Lower lobe of right lung (tissue), 2 donors: ENCODE results near the gene FLRT2. TPM values are rescaled to one million over a fixed set of nuclear protein-coding genes. Genes with fewer than 3 reads are reported as not detected.

Experiments used
- ATAC-seq, 2 donors: fragments of 200-7000 bp; cut with Tn5 transposase; one replicate each; pipeline ENCODE4 v1.9.1; 2020 to 2022; ENCODE audit warnings: mild to moderate bottlenecking in 2 of 2, moderate library complexity in 2 of 2
- DNase-seq: peaks from one replicate; pipeline ENCODE4 v3.0.0-alpha.2; 2020
- H3K27ac ChIP-seq: fragments of 200-600 bp; one replicate; pipeline ENCODE4 v1.8.0; 2022
- H3K27me3 ChIP-seq: fragments of 200-600 bp; one replicate; pipeline ENCODE4 v1.8.0; 2022; ENCODE audit warnings: low read depth
- H3K36me3 ChIP-seq: fragments of 200-600 bp; one replicate; pipeline ENCODE4 v1.8.0; 2022; ENCODE audit warnings: mild to moderate bottlenecking
- H3K4me1 ChIP-seq: fragments of 200-600 bp; one replicate; pipeline ENCODE4 v1.8.0; 2022
- H3K4me3 ChIP-seq: fragments of 200-600 bp; one replicate; pipeline ENCODE4 v1.8.0; 2022; ENCODE audit warnings: mild to moderate bottlenecking
- H3K9me3 ChIP-seq: fragments of 200-600 bp; one replicate; pipeline ENCODE4 v1.8.0; 2022
- intact Hi-C: fragments of 100-400 bp; cut with DNase I; formaldehyde crosslinking; loops from one replicate; pipeline ENCODE4 v1.11.0; 2022
- total RNA-seq: library from RNA; stranded (reverse); fragmentation: NEBNext Ultra II Directional; extraction: Animal tissue kit (Norgen Biotek cat#: 25700); gene quantifications from one replicate; pipeline ENCODE4 v1.2.1, GENCODE V29; 2021
- TF ChIP-seq, protein P1 (sequence below): fragments of 200-600 bp; IDR thresholded peaks from one replicate; pipeline ENCODE4 v1.8.0; 2022; ENCODE audit warnings: antibody characterized with exemption, mild to moderate bottlenecking
- donor health status: DM: no; HTN: yes; CAD: no; lungs with severe emphysema.

The FLRT2 gene
- total RNA-seq, 1 donor from 2014 or later = 14.3 TPM

GRCh38 chr14:85527006-85527405 lies 2.9 kb upstream of the FLRT2 start:
- no peak for ATAC-seq
- Histone ChIP-seq H3K36me3 (no peaks in the 10 kb centered on the region), H3K27ac (no peak overlapping the region), H3K27me3 (peaks cover 39% of the 10 kb centered on the region), H3K4me3 (no peak overlapping the region), H3K4me1 (peaks cover 29% of the 10 kb centered on the region), H3K9me3 (no peaks in the 10 kb centered on the region)
- intact Hi-C loops = no loop called here
- no peak for DNase-seq
- TF ChIP-seq, protein P1, sequence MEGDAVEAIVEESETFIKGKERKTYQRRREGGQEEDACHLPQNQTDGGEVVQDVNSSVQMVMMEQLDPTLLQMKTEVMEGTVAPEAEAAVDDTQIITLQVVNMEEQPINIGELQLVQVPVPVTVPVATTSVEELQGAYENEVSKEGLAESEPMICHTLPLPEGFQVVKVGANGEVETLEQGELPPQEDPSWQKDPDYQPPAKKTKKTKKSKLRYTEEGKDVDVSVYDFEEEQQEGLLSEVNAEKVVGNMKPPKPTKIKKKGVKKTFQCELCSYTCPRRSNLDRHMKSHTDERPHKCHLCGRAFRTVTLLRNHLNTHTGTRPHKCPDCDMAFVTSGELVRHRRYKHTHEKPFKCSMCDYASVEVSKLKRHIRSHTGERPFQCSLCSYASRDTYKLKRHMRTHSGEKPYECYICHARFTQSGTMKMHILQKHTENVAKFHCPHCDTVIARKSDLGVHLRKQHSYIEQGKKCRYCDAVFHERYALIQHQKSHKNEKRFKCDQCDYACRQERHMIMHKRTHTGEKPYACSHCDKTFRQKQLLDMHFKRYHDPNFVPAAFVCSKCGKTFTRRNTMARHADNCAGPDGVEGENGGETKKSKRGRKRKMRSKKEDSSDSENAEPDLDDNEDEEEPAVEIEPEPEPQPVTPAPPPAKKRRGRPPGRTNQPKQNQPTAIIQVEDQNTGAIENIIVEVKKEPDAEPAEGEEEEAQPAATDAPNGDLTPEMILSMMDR = no peak

DNA sequence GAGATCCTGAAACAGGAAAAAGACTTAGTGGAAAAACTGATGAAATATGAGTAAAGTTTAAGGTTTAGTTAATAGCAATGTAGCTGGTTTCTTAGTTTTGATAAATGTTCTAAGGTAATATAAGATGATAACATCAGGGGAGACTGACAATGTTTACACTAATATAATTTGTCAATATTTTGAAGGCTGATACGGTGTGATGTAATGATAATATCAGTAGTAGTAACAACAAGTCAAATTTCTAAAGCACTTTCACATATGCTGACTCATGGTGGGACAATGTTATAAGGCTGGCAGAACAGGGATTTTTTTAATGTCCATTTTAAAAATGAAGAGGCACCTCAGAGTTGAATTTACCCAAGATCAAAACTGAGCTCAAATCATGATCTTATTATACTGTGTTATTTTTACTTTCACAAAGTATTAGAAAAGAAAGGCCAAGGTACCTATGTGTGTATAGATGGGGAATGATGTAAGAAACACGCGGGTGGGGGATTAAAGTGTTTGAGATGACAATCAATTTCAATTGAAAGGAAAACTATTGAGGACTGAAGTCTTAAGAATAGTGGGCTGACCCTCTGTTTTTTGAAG lies 2.4 kb upstream of the FLRT2 start:
- H3K9me3 ChIP-seq = no peaks in the 10 kb centered on the region
- DNase-seq (no peak), ATAC-seq (no peak)
- no peak overlapping the region for H3K27ac ChIP-seq
- H3K4me3 ChIP-seq = no peak overlapping the region
- H3K27me3 ChIP-seq = peaks cover 42% of the 10 kb centered on the region
- H3K4me1 ChIP-seq = peaks cover 29% of the 10 kb centered on the region
- intact Hi-C loops = no loop called here
- H3K36me3 ChIP-seq = no peaks in the 10 kb centered on the region
- TF ChIP-seq, protein P1 = no peak

GRCh38 chr14:85528080-85528896 lies 1.7 kb upstream of the FLRT2 start:
- TF ChIP-seq, protein P1 = peak; percentile 44
- DNase-seq (no peak), ATAC-seq (peak; percentile 44 to 58)
- H3K9me3 ChIP-seq = no peaks in the 10 kb centered on the region
- peaks cover 37% of the 10 kb centered on the region for H3K4me1 ChIP-seq
- H3K27me3 ChIP-seq = peaks cover 49% of the 10 kb centered on the region
- no peaks in the 10 kb centered on the region for H3K36me3 ChIP-seq
- H3K27ac ChIP-seq = peak overlapping the region; percentile 34
- H3K4me3 ChIP-seq = peak overlapping the region; percentile 58
- intact Hi-C loops = no loop called here

DNA sequence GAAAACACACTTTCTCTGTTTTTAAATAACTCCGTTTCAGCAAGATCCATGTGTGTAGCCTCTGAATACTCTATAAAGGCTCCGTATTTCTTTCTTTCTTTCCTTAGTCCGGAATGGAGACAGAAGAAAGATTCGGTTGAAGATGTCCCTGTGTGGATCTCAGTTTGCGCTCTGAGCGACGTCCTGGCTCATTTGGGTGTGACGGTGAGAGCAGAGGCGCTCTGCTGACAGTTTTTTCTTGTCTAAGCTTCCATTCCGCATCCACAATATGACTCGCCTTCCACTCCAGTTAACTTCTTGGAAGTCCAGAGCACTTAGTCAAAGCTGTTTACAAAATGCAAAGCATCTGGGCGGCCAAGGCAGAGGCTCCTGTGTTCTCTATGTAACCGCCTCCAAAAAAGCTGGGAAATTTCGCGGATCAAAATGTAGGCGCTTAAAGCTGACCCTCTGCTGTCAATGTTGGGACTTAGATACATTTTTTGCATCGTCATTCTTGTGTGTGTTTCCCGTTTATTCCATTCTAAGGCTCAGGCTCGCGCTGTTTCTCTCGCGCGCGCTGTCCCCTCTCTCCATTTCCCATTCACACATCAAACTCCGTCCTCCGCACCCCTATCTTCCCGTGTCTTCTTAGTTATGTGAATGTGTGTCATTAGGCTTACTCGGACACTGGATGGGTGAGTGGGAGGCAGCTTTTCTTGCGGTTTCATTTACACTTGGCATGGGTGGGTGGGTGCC lies 880 bp upstream of the FLRT2 start:
- DNase-seq (peak; percentile 13), ATAC-seq (no peak)
- TF ChIP-seq, protein P1 = no peak
- intact Hi-C loops = no loop called here
- no peaks in the 10 kb centered on the region for H3K36me3 ChIP-seq
- H3K27ac ChIP-seq = peak overlapping the region; percentile 34
- peaks cover 39% of the 10 kb centered on the region for H3K4me1 ChIP-seq
- H3K4me3 ChIP-seq = peak overlapping the region; percentile 58
- peaks cover 56% of the 10 kb centered on the region for H3K27me3 ChIP-seq
- H3K9me3 ChIP-seq = no peaks in the 10 kb centered on the region

DNA sequence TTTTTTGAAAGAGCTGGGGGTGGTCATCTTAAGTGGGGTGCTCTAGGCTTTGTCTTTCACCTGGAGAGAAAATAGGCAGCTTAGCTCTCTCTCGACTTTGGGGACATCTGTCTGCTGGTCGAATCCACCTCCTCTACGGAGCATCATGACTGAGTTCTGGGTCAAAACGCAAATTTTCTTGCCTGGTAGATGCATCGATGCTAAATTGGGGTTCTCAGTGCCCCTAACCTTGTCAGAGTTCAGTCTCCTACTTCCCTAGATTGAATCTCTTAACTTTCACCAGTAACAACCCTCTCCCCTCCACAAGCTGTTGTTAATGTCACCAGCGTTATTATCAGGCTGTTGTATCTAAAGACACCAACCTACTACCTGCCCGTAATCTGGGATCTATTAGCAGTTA lies 682 bp downstream of the FLRT2 start:
- no peaks in the 10 kb centered on the region for H3K36me3 ChIP-seq
- intact Hi-C loops = no loop called here
- ATAC-seq (no peak), DNase-seq (no peak)
- peak overlapping the region; percentile 69 for H3K27ac ChIP-seq
- TF ChIP-seq, protein P1 = no peak
- no peaks in the 10 kb centered on the region for H3K9me3 ChIP-seq
- H3K4me3 ChIP-seq = peak overlapping the region; percentile 58
- H3K27me3 ChIP-seq = peaks cover 67% of the 10 kb centered on the region
- peaks cover 39% of the 10 kb centered on the region for H3K4me1 ChIP-seq
